Psoas muscle (tissue), 8 donors: ENCODE results near the gene PLCXD3. TPM values are rescaled to one million over a fixed set of nuclear protein-coding genes. Genes with fewer than 3 reads are reported as not detected.

Source experiments
- ATAC-seq, 4 donors: fragments of 200-7000 bp; cut with Tn5 transposase; one replicate each; pipeline ENCODE4 v1.9.1; 2020; ENCODE audit warnings: moderate library complexity in 3 of 4, mild to moderate bottlenecking in 2 of 4
- DNase-seq, 2 donors: peaks; one replicate each; pipeline ENCODE4 v3.0.0-alpha.2; 2020
- H3K27ac ChIP-seq: fragments of 200-600 bp; one replicate; pipeline ENCODE4 v1.8.0; 2022
- H3K27me3 ChIP-seq, 3 donors: fragments of 200-600 bp in 1 of 3; one replicate each; pipeline versions ENCODE4 v1.6.1 to v1.8.0; 2013 to 2022; ENCODE audit warnings: low read length in 2 of 3, mild to moderate bottlenecking in 2 of 3, moderate library complexity in 1 of 3; ENCODE audit not compliant: insufficient read depth in 3 of 3
- H3K36me3 ChIP-seq, 2 donors: fragments of 200-600 bp in 1 of 2; one replicate each; pipeline versions ENCODE4 v1.6.1 to v1.8.0; 2013 to 2022; ENCODE audit warnings: low read depth in 1 of 2, mild to moderate bottlenecking in 1 of 2, moderate library complexity in 1 of 2; ENCODE audit not compliant: insufficient read depth in 1 of 2
- H3K4me1 ChIP-seq: fragments of 200-600 bp; one replicate; pipeline ENCODE4 v1.8.0; 2022
- H3K4me3 ChIP-seq: fragments of 200-600 bp; one replicate; pipeline ENCODE4 v1.8.0; 2022; ENCODE audit warnings: mild to moderate bottlenecking
- H3K9me3 ChIP-seq: fragments of 200-600 bp; one replicate; pipeline ENCODE4 v1.8.0; 2022
- WGBS, 3 donors: extraction: QIAGEN DNeasy Blood & Tissue Kit; methylation state at CpG; one replicate each; pipeline versions ENCODE4 v1.1.6 to v1.1.7; 2013; 5-methylcytosine and 5-hydroxymethylcytosine counted together
- intact Hi-C, 2 donors: fragments of 100-400 bp; cut with DNase I; formaldehyde crosslinking; loops; one replicate each; pipeline versions ENCODE4 v1.11.0 to v1.14.2; 2022
- polyA plus RNA-seq, 3 donors: library from polyadenylated mRNA; stranded (reverse); fragments of 200-250 nt; gene quantifications; one replicate each; pipeline ENCODE4 v1.2.3, GENCODE V29; 2013
- total RNA-seq, 4 donors: library from RNA; stranded (reverse); fragmentation: NEBNext Ultra II Directional in 2 of 4; extraction: Animal tissue kit (Norgen Biotek cat#: 25700) in 2 of 4; gene quantifications; one replicate each; pipeline versions ENCODE4 v1.2.1 to v1.2.4, GENCODE V29; 2021 to 2023
- TF ChIP-seq, protein P1 (sequence below): fragments of 200-600 bp; IDR thresholded peaks from one replicate; pipeline ENCODE4 v1.8.0; 2022; ENCODE audit warnings: antibody characterized with exemption
- donor health status: healthy with polysubstance abuse.
- donor health status: DM: no; HTN: no; CAD: no; lungs with moderate emphysema.
- donor health status: Bipolar disorder and iron deficiency.
- donor health status: healthy.
- donor health status: DM: yes; HTN: yes; CAD: no.
- donor health status: DM: no; HTN: no; CAD: no.
- donor health status: DM: no; HTN: no; CAD: no.
- donor health status: DM: yes; HTN: yes; CAD: no.

Gene PLCXD3
- total and polyA plus RNA-seq, 7 donors, result 0.12 to 0.73 (median 0.22) TPM

DNA sequence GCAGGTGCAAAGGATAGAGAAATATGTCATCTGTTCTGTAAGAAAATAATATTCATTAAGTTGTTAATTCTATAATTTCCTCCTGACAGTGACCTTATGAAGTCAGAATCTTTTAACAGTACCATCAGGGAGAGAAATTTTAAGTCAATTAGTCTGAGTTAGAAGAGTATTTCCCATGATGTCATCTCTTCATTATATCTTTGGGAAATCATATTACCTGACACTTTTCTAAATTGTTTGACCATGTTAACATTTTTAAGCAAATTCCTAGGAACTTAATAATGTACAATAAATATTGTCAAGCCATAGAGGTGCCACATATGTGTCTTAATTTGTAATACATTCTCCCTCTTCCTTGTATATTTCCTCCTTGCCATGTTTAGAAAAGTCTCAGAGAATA is 172.7 kb downstream of the PLCXD3 start:
- no peaks in the 10 kb centered on the region for H3K27me3 ChIP-seq
- ATAC-seq, result no peak
- TF ChIP-seq, protein P1, sequence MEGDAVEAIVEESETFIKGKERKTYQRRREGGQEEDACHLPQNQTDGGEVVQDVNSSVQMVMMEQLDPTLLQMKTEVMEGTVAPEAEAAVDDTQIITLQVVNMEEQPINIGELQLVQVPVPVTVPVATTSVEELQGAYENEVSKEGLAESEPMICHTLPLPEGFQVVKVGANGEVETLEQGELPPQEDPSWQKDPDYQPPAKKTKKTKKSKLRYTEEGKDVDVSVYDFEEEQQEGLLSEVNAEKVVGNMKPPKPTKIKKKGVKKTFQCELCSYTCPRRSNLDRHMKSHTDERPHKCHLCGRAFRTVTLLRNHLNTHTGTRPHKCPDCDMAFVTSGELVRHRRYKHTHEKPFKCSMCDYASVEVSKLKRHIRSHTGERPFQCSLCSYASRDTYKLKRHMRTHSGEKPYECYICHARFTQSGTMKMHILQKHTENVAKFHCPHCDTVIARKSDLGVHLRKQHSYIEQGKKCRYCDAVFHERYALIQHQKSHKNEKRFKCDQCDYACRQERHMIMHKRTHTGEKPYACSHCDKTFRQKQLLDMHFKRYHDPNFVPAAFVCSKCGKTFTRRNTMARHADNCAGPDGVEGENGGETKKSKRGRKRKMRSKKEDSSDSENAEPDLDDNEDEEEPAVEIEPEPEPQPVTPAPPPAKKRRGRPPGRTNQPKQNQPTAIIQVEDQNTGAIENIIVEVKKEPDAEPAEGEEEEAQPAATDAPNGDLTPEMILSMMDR, result no peak
- no peak overlapping the region for H3K27ac ChIP-seq
- H3K4me1 ChIP-seq, result no peaks in the 10 kb centered on the region
- H3K9me3 ChIP-seq, result no peaks in the 10 kb centered on the region
- intact Hi-C loops, result no loop called here
- DNase-seq, result no peak
- H3K4me3 ChIP-seq, result no peak overlapping the region
- no peaks in the 10 kb centered on the region for H3K36me3 ChIP-seq

GRCh38 chr5:41337216-41337615 is 173.2 kb downstream of the PLCXD3 start:
- DNase-seq (no peak), ATAC-seq (no peak)
- TF ChIP-seq, protein P1, result no peak
- H3K27me3 ChIP-seq, result no peaks in the 10 kb centered on the region
- H3K4me1 ChIP-seq, result no peaks in the 10 kb centered on the region
- no peaks in the 10 kb centered on the region for H3K9me3 ChIP-seq
- H3K27ac ChIP-seq, result no peak overlapping the region
- intact Hi-C loops, result no loop called here
- H3K4me3 ChIP-seq, result no peak overlapping the region
- no peaks in the 10 kb centered on the region for H3K36me3 ChIP-seq

- Histone ChIP-seq H3K4me3 (no peak overlapping the region), H3K9me3 (no peaks in the 10 kb centered on the region), H3K4me1 (no peaks in the 10 kb centered on the region), H3K27me3 (no peaks in the 10 kb centered on the region), H3K36me3 (no peaks in the 10 kb centered on the region), H3K27ac (no peak overlapping the region)
- 24 to 44% (median 41%) methylated on average over 1 of the region's 1 CpG for WGBS, 3 donors
- DNase-seq (no peak), ATAC-seq (no peak)
- intact Hi-C loops, result no loop called here
- TF ChIP-seq, protein P1, result no peak
Measured at GRCh38 chr5:41336471-41336870, 173.9 kb downstream of the PLCXD3 start.

DNA sequence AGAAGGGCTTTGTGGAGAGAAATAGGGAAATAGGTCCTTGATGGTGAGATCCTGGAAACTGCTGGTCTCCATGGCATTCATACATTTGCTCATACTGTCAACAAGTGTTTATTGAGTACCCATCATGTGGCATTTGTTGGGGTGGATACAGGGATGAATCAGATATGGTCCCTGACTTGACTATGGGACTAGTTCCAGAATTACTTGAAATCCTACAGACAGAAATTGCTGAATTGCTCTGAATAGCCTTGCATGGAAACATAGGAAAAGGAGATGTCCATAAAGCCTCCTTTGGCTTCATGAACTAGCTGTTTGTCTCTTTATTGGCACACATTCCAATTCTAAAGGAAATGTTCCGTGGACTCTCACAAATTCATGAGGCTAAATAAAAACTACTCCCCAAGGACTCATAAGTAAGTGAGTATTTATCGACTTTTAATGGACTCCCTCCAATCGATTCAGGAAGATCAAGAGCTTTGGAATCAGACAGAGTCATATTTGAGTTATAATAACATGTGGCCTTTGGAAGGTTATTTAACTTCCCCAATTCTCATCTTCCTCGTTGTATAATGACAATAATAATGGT is 174.7 kb downstream of the PLCXD3 start:
- TF ChIP-seq, protein P1, result no peak
- intact Hi-C loops, result no loop called here
- Histone ChIP-seq H3K4me3 (no peak overlapping the region), H3K36me3 (no peaks in the 10 kb centered on the region), H3K27me3 (no peaks in the 10 kb centered on the region), H3K4me1 (no peaks in the 10 kb centered on the region), H3K9me3 (no peaks in the 10 kb centered on the region), H3K27ac (no peak overlapping the region)
- no peak for ATAC-seq
- DNase-seq, result no peak
- WGBS, 3 donors, result 39 to 50% (median 45%) methylated on average over 4 of the region's 4 CpGs

DNA sequence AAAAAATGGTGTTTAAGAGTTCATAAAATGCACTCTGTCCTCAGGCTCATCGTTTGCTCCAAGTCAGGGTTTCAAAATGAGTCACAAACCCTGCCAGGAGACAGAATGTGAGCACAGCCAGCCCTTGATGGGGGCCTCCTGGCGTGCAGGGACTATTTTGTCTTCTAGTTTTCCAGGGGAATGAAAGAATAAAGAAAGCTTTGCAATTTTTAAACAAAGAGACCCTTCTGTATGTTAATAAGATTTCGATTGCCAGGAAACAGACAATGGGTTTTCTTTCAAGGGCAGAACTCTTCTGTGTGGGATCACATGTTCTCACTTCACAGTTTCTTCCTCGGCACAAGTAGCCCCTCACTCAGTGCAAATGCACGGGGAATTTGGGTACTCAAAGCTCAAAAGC is 175.6 kb downstream of the PLCXD3 start:
- WGBS, 3 donors, result 32 to 47% (median 33%) methylated on average over 5 of the region's 5 CpGs
- no peaks in the 10 kb centered on the region for H3K4me1 ChIP-seq
- ATAC-seq, result no peak
- H3K27me3 ChIP-seq, result no peaks in the 10 kb centered on the region
- TF ChIP-seq, protein P1, result no peak
- no peak for DNase-seq
- no peaks in the 10 kb centered on the region for H3K36me3 ChIP-seq
- no peak overlapping the region for H3K4me3 ChIP-seq
- no peak overlapping the region for H3K27ac ChIP-seq
- no peaks in the 10 kb centered on the region for H3K9me3 ChIP-seq
- intact Hi-C loops, result no loop called here
